H9 (cell line): ENCODE results near the gene RNASE1. TPM values are rescaled to one million over a fixed set of nuclear protein-coding genes. Genes with fewer than 3 reads are reported as not detected.

Experiments used
- DNase-seq: peaks from one replicate; pipeline ENCODE4 v3.0.0-alpha.2; 2017
- H2AFZ ChIP-seq: one replicate; pipeline ENCODE4 v1.6.1; 2013; ENCODE audit warnings: mild to moderate bottlenecking, low read length, control low read depth, moderate library complexity
- H2AK5ac ChIP-seq: 2 replicates; pipeline ENCODE4 v1.6.1; 2013; ENCODE audit warnings: low read length, control low read depth, mixed read lengths; ENCODE audit not compliant: insufficient read length
- H2BK120ac ChIP-seq: one replicate; pipeline ENCODE4 v1.6.1; 2013; ENCODE audit warnings: low read depth, mild to moderate bottlenecking, low read length, control low read depth, inconsistent platforms; ENCODE audit not compliant: poor library complexity, severe bottlenecking
- H2BK12ac ChIP-seq: 2 replicates; pipeline ENCODE4 v1.6.1; 2013; ENCODE audit warnings: low read length, control low read depth, mixed read lengths, low read depth; ENCODE audit not compliant: insufficient read length
- H2BK15ac ChIP-seq: 2 replicates; pipeline ENCODE4 v1.6.1; 2013; ENCODE audit warnings: low read depth, low read length, control low read depth
- H2BK20ac ChIP-seq: one replicate; pipeline ENCODE4 v1.6.1; 2013; ENCODE audit warnings: low read depth, mild to moderate bottlenecking, low read length, control low read depth, inconsistent platforms; ENCODE audit not compliant: poor library complexity, severe bottlenecking
- H2BK5ac ChIP-seq: 2 replicates; pipeline ENCODE4 v1.6.1; 2013; ENCODE audit warnings: low read length, control low read depth, mixed read lengths; ENCODE audit not compliant: insufficient read length
- H3K14ac ChIP-seq: 2 replicates; pipeline ENCODE4 v1.6.1; 2013; ENCODE audit warnings: low read length, control low read depth; ENCODE audit not compliant: insufficient read depth
- H3K18ac ChIP-seq: 2 replicates; pipeline ENCODE4 v1.6.1; 2013; ENCODE audit warnings: low read depth, mild to moderate bottlenecking, mixed read lengths, low read length, control low read depth; ENCODE audit not compliant: insufficient read length
- H3K23ac ChIP-seq: 2 replicates; pipeline ENCODE4 v1.6.1; 2013; ENCODE audit warnings: low read length, control low read depth, mixed read lengths, low read depth; ENCODE audit not compliant: insufficient read length
- H3K23me2 ChIP-seq: 2 replicates; pipeline ENCODE4 v1.6.1; 2013; ENCODE audit warnings: low read depth, mild to moderate bottlenecking, mixed read lengths, low read length, control low read depth; ENCODE audit not compliant: insufficient read length, poor library complexity, severe bottlenecking
- H3K27ac ChIP-seq: 2 replicates; pipeline ENCODE4 v1.5.1; 2013; ENCODE audit warnings: low read length, control low read depth, mixed read lengths, low read depth; ENCODE audit not compliant: insufficient read length
- H3K27me3 ChIP-seq: 2 replicates; pipeline ENCODE4 v1.6.1; 2013; ENCODE audit warnings: low read length, control low read depth, inconsistent platforms; ENCODE audit not compliant: insufficient read depth
- H3K4ac ChIP-seq: 2 replicates; pipeline ENCODE4 v1.6.1; 2013; ENCODE audit warnings: low read depth, mild to moderate bottlenecking, control low read depth, inconsistent platforms, low read length, moderate library complexity
- H3K4me1 ChIP-seq: 2 replicates; pipeline ENCODE4 v1.6.1; 2013; ENCODE audit warnings: low read length, control low read depth, inconsistent platforms; ENCODE audit not compliant: insufficient read depth
- H3K4me2 ChIP-seq: 2 replicates; pipeline ENCODE4 v1.6.1; 2013; ENCODE audit warnings: low read length, control low read depth, mixed read lengths; ENCODE audit not compliant: insufficient read length, insufficient read depth
- H3K56ac ChIP-seq: 2 replicates; pipeline ENCODE4 v1.6.1; 2013; ENCODE audit warnings: low read depth, mild to moderate bottlenecking, mixed read lengths, low read length, control low read depth; ENCODE audit not compliant: insufficient read length
- H3K79me1 ChIP-seq: 2 replicates; pipeline ENCODE4 v1.6.1; 2013; ENCODE audit warnings: low read depth, mild to moderate bottlenecking, moderate library complexity, low read length, control low read depth, inconsistent platforms; ENCODE audit not compliant: insufficient read depth, poor library complexity, severe bottlenecking
- H3K79me2 ChIP-seq: 2 replicates; pipeline ENCODE4 v1.6.1; 2013; ENCODE audit warnings: low read length, control low read depth, inconsistent platforms; ENCODE audit not compliant: insufficient read depth
- H3K9ac ChIP-seq: 2 replicates; pipeline ENCODE4 v1.6.1; 2013; ENCODE audit warnings: low read length, control low read depth, mixed read lengths; ENCODE audit not compliant: insufficient read length; ENCODE audit errors: extremely low read depth
- H3K9me3 ChIP-seq: one replicate; pipeline ENCODE4 v1.6.1; 2013; ENCODE audit warnings: low read depth, low read length, inconsistent platforms; ENCODE audit not compliant: control insufficient read depth
- H3T11ph ChIP-seq: one replicate; pipeline ENCODE4 v1.6.1; 2013; ENCODE audit warnings: mild to moderate bottlenecking, low read length, control low read depth, inconsistent platforms
- H4K20me1 ChIP-seq: one replicate; pipeline ENCODE4 v1.6.1; 2013; ENCODE audit not compliant: control insufficient read depth, insufficient read length, insufficient read depth
- H4K5ac ChIP-seq: 2 replicates; pipeline ENCODE4 v1.6.1; 2013; ENCODE audit warnings: low read depth, mild to moderate bottlenecking, mixed read lengths, low read length, control low read depth; ENCODE audit not compliant: insufficient read length
- H4K8ac ChIP-seq: replicated peaks from 2 replicates; pipeline ENCODE4 v1.6.1; 2013; ENCODE audit warnings: low read length, control low read depth, mixed read lengths, low read depth; ENCODE audit not compliant: insufficient read length
- H4K91ac ChIP-seq: 2 replicates; pipeline ENCODE4 v1.6.1; 2013; ENCODE audit warnings: low read depth, mild to moderate bottlenecking, moderate library complexity, mixed read lengths, low read length, control low read depth; ENCODE audit not compliant: insufficient read length
- H3K27ac Mint-ChIP-seq, 3 experiments: 2 replicates in 2 of 3; 3 replicates in 1 of 3; pipeline ENCODE4 v1.8.0; 2020 to 2021; ENCODE audit warnings: mixed read lengths in 3 of 3, mild to moderate bottlenecking in 1 of 3, moderate library complexity in 1 of 3
- H3K27me3 Mint-ChIP-seq: 2 replicates; pipeline ENCODE4 v1.8.0; 2021; ENCODE audit warnings: low read depth, mild to moderate bottlenecking, moderate library complexity, mixed read lengths
- H3K36me3 Mint-ChIP-seq, 3 experiments: 2 replicates in 2 of 3; 3 replicates in 1 of 3; pipeline ENCODE4 v1.8.0; 2020 to 2021; ENCODE audit warnings: low read depth in 3 of 3, mixed read lengths in 3 of 3; ENCODE audit not compliant: insufficient read depth in 1 of 3
- H3K4me1 Mint-ChIP-seq, 2 experiments: 2 replicates each; pipeline ENCODE4 v1.8.0; 2020; ENCODE audit warnings: mixed read lengths in 2 of 2
- H3K4me3 Mint-ChIP-seq, 2 experiments: 2 replicates in 1 of 2; 3 replicates in 1 of 2; pipeline ENCODE4 v1.8.0; 2020 to 2021; ENCODE audit warnings: mild to moderate bottlenecking in 2 of 2, mixed read lengths in 2 of 2, moderate library complexity in 1 of 2
- H3K9me3 Mint-ChIP-seq, 2 experiments: 2 replicates in 1 of 2; 3 replicates in 1 of 2; pipeline ENCODE4 v1.8.0; 2020; ENCODE audit warnings: mild to moderate bottlenecking in 2 of 2, mixed read lengths in 2 of 2, moderate library complexity in 1 of 2
- WGBS: extraction: QIAGEN DNeasy Blood & Tissue Kit; methylation state at CpG from one replicate; pipeline ENCODE4 v1.1.7; 2013; ENCODE audit warnings: missing lambda C conversion rate, low lambda C conversion rate, mixed read lengths; ENCODE audit not compliant: insufficient read length; ENCODE audit errors: extremely low coverage; 5-methylcytosine and 5-hydroxymethylcytosine counted together
- total RNA-seq: library from RNA; stranded (reverse); gene quantifications from 2 replicates; pipeline ENCODE4 v1.2.1, GENCODE V29; 2021
- TF ChIP-seq, protein P1 (sequence below): fragments of 200-600 bp; sonication (generic); conservative IDR thresholded peaks from 3 replicates; pipeline ENCODE4 v1.8.0; 2021; ENCODE audit warnings: antibody characterized with exemption, mild to moderate bottlenecking

The RNASE1 gene
- total RNA-seq, 1 experiment from 2014 or later: 1.2 TPM

DNA sequence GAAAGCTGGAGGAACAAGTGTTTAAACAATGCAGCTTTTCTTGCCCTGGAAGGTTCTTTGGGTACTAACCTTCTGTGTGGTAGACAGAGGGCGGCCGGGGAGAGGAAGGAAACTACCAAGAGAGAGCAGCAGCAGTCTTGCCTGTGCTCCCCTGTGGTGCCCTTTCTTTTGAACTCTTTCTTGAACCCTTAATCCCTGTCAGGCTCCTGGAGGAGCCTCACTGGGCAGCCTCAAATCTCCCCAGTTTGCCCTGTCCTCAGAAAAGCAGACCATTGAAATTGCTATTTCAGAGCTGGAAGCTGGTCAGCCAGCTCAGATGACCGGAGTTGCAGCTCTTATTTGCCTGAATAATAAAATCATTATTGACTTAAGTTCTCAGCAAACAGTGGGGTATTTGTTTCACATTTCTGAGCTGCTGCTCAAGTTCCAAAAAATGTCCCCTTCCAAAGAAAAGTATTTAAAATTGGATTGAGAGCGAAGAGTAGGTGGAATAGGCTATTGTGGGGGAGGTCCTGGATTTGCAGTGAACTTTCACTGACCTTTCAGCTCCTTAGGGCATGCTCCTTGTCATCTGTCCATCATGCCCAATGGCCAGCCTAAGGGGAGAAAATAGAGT, 46.4 kb upstream of the RNASE1 start:
- Histone ChIP-seq H3T11ph (no peak overlapping the region), H2BK120ac (no peak overlapping the region), H4K8ac (no peak overlapping the region), H3K9ac (no peak overlapping the region), H2BK20ac (no peak overlapping the region), H3K4me2 (no peak overlapping the region), H4K20me1 (no peaks in the 10 kb centered on the region), H3K27ac (no peak overlapping the region), H3K18ac (no peak overlapping the region), H3K9me3 (no peaks in the 10 kb centered on the region), H3K79me1 (no peaks in the 10 kb centered on the region), H2BK5ac (no peak overlapping the region), H2BK15ac (no peak overlapping the region), H3K79me2 (no peaks in the 10 kb centered on the region), H3K27me3 (no peaks in the 10 kb centered on the region), H2AK5ac (no peak overlapping the region), H3K14ac (no peak overlapping the region), H2BK12ac (no peak overlapping the region), H3K23ac (no peak overlapping the region), H4K5ac (no peak overlapping the region), H3K4me1 (0 out of 2 replicates have a peak, but pooled peaks cover 5% of the 10 kb centered on the region), H3K56ac (no peak overlapping the region), H4K91ac (no peak overlapping the region), H2AFZ (no peak overlapping the region), H3K23me2 (no peaks in the 10 kb centered on the region), H3K4ac (no peak overlapping the region)
- Mint-ChIP-seq H3K9me3 (no peaks in the 10 kb centered on the region), H3K27ac (0 out of 7 replicates have a peak overlapping the region, but pooled peaks of 1 of the 3 experiments have one; percentile 12), H3K4me1 (peaks cover 13% of the 10 kb centered on the region in 2 experiments), H3K27me3 (peaks cover 29% of the 10 kb centered on the region), H3K4me3 (no peak overlapping the region; a peak in 1 of 5 replicates), H3K36me3 (no peaks in the 10 kb centered on the region)
- no peak for DNase-seq
- TF ChIP-seq, protein P1, sequence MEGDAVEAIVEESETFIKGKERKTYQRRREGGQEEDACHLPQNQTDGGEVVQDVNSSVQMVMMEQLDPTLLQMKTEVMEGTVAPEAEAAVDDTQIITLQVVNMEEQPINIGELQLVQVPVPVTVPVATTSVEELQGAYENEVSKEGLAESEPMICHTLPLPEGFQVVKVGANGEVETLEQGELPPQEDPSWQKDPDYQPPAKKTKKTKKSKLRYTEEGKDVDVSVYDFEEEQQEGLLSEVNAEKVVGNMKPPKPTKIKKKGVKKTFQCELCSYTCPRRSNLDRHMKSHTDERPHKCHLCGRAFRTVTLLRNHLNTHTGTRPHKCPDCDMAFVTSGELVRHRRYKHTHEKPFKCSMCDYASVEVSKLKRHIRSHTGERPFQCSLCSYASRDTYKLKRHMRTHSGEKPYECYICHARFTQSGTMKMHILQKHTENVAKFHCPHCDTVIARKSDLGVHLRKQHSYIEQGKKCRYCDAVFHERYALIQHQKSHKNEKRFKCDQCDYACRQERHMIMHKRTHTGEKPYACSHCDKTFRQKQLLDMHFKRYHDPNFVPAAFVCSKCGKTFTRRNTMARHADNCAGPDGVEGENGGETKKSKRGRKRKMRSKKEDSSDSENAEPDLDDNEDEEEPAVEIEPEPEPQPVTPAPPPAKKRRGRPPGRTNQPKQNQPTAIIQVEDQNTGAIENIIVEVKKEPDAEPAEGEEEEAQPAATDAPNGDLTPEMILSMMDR: no peak
- no CpG with 5 or more reads among the region's 4 CpGs for WGBS
